ENCODE measurements around the gene CUX1. TPM values are rescaled to one million over a fixed set of nuclear protein-coding genes. Genes with fewer than 3 reads are reported as not detected.

CUX1 gene
- total and polyA plus RNA-seq, 2 of the 13 experiments (the other 11 are each of a cell fraction or from before 2014, with no cell fraction given), result 13.7 to 14.9 TPM

DNA sequence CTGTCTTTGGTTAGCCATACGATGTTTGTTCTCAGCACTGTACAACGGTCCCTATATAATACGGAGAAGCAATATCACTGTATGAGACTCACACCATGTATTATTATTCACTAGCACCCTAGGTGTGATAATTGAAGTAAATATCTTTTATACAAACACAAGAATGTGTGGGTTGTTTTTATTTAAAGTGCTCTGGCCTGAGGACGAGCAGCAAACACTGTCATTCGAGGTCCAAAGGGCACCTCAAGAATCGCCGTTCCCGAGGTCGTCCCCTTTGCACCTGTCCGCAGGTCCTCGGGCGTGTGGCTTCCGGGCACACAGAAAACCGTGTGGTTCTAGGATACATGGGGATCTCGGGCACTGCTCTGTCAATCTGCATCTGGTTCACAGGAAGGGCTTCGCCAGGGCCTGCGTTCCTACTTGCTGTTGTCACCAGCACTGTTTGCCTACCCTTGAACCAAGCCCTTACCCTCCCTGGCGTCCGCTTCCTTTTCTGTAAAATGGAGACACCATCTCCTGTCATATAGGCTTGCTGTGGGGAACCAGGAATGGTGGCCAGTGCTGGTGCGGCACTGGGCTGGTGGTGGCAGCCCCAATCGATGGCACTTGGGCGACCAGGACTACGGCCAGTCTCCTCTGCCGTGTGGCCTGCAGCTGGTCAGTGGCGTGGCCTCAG lies 440.8 kb downstream of the CUX1 start (continued):
- TF ChIP-seq, protein P1, sequence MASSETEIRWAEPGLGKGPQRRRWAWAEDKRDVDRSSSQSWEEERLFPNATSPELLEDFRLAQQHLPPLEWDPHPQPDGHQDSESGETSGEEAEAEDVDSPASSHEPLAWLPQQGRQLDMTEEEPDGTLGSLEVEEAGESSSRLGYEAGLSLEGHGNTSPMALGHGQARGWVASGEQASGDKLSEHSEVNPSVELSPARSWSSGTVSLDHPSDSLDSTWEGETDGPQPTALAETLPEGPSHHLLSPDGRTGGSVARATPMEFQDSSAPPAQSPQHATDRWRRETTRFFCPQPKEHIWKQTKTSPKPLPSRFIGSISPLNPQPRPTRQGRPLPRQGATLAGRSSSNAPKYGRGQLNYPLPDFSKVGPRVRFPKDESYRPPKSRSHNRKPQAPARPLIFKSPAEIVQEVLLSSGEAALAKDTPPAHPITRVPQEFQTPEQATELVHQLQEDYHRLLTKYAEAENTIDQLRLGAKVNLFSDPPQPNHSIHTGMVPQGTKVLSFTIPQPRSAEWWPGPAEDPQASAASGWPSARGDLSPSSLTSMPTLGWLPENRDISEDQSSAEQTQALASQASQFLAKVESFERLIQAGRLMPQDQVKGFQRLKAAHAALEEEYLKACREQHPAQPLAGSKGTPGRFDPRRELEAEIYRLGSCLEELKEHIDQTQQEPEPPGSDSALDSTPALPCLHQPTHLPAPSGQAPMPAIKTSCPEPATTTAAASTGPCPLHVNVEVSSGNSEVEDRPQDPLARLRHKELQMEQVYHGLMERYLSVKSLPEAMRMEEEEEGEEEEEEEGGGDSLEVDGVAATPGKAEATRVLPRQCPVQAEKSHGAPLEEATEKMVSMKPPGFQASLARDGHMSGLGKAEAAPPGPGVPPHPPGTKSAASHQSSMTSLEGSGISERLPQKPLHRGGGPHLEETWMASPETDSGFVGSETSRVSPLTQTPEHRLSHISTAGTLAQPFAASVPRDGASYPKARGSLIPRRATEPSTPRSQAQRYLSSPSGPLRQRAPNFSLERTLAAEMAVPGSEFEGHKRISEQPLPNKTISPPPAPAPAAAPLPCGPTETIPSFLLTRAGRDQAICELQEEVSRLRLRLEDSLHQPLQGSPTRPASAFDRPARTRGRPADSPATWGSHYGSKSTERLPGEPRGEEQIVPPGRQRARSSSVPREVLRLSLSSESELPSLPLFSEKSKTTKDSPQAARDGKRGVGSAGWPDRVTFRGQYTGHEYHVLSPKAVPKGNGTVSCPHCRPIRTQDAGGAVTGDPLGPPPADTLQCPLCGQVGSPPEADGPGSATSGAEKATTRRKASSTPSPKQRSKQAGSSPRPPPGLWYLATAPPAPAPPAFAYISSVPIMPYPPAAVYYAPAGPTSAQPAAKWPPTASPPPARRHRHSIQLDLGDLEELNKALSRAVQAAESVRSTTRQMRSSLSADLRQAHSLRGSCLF (CRISPR knock-in tag; IDR thresholded peaks at IDR 0.05; ENCODE audit: borderline replicate concordance), result no peak; the same call in 1 of the 2 replicates
- TF ChIP-seq, protein P2, sequence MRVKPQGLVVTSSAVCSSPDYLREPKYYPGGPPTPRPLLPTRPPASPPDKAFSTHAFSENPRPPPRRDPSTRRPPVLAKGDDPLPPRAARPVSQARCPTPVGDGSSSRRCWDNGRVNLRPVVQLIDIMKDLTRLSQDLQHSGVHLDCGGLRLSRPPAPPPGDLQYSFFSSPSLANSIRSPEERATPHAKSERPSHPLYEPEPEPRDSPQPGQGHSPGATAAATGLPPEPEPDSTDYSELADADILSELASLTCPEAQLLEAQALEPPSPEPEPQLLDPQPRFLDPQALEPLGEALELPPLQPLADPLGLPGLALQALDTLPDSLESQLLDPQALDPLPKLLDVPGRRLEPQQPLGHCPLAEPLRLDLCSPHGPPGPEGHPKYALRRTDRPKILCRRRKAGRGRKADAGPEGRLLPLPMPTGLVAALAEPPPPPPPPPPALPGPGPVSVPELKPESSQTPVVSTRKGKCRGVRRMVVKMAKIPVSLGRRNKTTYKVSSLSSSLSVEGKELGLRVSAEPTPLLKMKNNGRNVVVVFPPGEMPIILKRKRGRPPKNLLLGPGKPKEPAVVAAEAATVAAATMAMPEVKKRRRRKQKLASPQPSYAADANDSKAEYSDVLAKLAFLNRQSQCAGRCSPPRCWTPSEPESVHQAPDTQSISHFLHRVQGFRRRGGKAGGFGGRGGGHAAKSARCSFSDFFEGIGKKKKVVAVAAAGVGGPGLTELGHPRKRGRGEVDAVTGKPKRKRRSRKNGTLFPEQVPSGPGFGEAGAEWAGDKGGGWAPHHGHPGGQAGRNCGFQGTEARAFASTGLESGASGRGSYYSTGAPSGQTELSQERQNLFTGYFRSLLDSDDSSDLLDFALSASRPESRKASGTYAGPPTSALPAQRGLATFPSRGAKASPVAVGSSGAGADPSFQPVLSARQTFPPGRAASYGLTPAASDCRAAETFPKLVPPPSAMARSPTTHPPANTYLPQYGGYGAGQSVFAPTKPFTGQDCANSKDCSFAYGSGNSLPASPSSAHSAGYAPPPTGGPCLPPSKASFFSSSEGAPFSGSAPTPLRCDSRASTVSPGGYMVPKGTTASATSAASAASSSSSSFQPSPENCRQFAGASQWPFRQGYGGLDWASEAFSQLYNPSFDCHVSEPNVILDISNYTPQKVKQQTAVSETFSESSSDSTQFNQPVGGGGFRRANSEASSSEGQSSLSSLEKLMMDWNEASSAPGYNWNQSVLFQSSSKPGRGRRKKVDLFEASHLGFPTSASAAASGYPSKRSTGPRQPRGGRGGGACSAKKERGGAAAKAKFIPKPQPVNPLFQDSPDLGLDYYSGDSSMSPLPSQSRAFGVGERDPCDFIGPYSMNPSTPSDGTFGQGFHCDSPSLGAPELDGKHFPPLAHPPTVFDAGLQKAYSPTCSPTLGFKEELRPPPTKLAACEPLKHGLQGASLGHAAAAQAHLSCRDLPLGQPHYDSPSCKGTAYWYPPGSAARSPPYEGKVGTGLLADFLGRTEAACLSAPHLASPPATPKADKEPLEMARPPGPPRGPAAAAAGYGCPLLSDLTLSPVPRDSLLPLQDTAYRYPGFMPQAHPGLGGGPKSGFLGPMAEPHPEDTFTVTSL (CRISPR knock-in tag; IDR thresholded peaks at IDR 0.05; ENCODE audit: borderline replicate concordance), result peak; percentile 93
- TF ChIP-seq ZNF546 (CRISPR knock-in tag; conservative IDR thresholded peaks at IDR 0.05) (no peak), ZNF781 (CRISPR knock-in tag; IDR thresholded peaks at IDR 0.05; ENCODE audit: borderline replicate concordance, not compliant biosample characterization) (no peak), ZNF224 (CRISPR knock-in tag; IDR thresholded peaks at IDR 0.05) (no peak), ZNF432 (CRISPR knock-in tag; IDR thresholded peaks at IDR 0.05; ENCODE audit: borderline replicate concordance) (no peak), YEATS2 (CRISPR knock-in tag; IDR thresholded peaks at IDR 0.05; ENCODE audit: borderline replicate concordance) (peak; percentile 64; the same call in 1 of the 2 replicates)
- TF ChIP-seq, protein P3, sequence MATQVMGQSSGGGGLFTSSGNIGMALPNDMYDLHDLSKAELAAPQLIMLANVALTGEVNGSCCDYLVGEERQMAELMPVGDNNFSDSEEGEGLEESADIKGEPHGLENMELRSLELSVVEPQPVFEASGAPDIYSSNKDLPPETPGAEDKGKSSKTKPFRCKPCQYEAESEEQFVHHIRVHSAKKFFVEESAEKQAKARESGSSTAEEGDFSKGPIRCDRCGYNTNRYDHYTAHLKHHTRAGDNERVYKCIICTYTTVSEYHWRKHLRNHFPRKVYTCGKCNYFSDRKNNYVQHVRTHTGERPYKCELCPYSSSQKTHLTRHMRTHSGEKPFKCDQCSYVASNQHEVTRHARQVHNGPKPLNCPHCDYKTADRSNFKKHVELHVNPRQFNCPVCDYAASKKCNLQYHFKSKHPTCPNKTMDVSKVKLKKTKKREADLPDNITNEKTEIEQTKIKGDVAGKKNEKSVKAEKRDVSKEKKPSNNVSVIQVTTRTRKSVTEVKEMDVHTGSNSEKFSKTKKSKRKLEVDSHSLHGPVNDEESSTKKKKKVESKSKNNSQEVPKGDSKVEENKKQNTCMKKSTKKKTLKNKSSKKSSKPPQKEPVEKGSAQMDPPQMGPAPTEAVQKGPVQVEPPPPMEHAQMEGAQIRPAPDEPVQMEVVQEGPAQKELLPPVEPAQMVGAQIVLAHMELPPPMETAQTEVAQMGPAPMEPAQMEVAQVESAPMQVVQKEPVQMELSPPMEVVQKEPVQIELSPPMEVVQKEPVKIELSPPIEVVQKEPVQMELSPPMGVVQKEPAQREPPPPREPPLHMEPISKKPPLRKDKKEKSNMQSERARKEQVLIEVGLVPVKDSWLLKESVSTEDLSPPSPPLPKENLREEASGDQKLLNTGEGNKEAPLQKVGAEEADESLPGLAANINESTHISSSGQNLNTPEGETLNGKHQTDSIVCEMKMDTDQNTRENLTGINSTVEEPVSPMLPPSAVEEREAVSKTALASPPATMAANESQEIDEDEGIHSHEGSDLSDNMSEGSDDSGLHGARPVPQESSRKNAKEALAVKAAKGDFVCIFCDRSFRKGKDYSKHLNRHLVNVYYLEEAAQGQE (IDR thresholded peaks at IDR 0.05; ENCODE audit: borderline replicate concordance in 1 of 2, low read depth in 1 of 2, low read length in 2 of 2), result peak in 1 of 2 experiments; percentile 25; a peak in 1 of 4 replicates
- TF ChIP-seq, protein P4, sequence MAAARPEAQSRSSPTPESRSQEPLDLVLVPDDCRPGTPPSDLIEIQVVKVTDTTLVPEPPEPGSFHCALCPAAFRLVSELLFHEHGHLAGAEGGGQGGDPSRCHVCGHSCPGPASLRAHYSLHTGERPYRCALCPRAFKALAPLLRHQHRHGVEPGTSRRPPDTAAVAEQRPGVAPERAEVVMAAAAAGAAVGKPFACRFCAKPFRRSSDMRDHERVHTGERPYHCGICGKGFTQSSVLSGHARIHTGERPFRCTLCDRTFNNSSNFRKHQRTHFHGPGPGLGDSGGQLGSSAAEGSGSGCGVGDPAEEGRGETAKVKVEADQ (CRISPR knock-in tag; IDR thresholded peaks at IDR 0.05; ENCODE audit: borderline replicate concordance), result 0 out of 2 replicates have a peak, but pooled peaks have one; percentile 24
- TF ChIP-seq, protein P5, sequence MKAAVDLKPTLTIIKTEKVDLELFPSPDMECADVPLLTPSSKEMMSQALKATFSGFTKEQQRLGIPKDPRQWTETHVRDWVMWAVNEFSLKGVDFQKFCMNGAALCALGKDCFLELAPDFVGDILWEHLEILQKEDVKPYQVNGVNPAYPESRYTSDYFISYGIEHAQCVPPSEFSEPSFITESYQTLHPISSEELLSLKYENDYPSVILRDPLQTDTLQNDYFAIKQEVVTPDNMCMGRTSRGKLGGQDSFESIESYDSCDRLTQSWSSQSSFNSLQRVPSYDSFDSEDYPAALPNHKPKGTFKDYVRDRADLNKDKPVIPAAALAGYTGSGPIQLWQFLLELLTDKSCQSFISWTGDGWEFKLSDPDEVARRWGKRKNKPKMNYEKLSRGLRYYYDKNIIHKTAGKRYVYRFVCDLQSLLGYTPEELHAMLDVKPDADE (CRISPR knock-in tag; IDR thresholded peaks at IDR 0.05), result no peak; the same call in 1 of the 2 replicates
